H1 (cell line): ENCODE measurements around the gene JAKMIP1. TPM values are rescaled to one million over a fixed set of nuclear protein-coding genes. Genes with fewer than 3 reads are reported as not detected.

Source experiments
- CHD7 ChIP-seq: fragments of 300-600 bp; sonication (generic); IDR thresholded peaks from 2 replicates; pipeline ENCODE4 v1.7.1; 2012; ENCODE audit warnings: low read length, moderate library complexity, mild to moderate bottlenecking, inconsistent platforms; ENCODE audit not compliant: insufficient replicate concordance
- MAFK ChIP-seq: IDR thresholded peaks from 2 replicates; pipeline ENCODE4 v1.6.1; 2012; ENCODE audit warnings: low read depth, mild to moderate bottlenecking, improper control_type of control experiment, low read length
- NRF1 ChIP-seq: IDR thresholded peaks from 2 replicates; pipeline ENCODE4 v1.6.1; 2011; ENCODE audit warnings: mild to moderate bottlenecking, low read depth, low read length, improper control_type of control experiment
- ZNF274 ChIP-seq: IDR thresholded peaks from 2 replicates; pipeline ENCODE4 v1.7.0; 2012; ENCODE audit warnings: low read length, borderline replicate concordance; ENCODE audit errors: extremely low read depth
- polyA plus RNA-seq, 7 experiments: library from polyadenylated mRNA; depleted of rRNA in 3 of 7; stranded (reverse) in 5 of 7; unstranded in 2 of 7; fragments of >200 nt in 5 of 7; fragments of 200-250 nt in 2 of 7; gene quantifications; 1 replicate in 5 of 7; 2 replicates in 1 of 7; 4 replicates in 1 of 7; pipeline versions ENCODE4 v1.2.1 to v1.2.3, GENCODE V29; 2011 to 2013; ENCODE audit warnings: missing spikeins in 2 of 7, mixed read lengths in 2 of 7
- total RNA-seq: library from RNA; stranded (reverse); fragmentation: NEBNext Ultra II Directional; extraction: Animal tissue kit (Norgen Biotek cat#: 25700); gene quantifications from 2 replicates; pipeline ENCODE4 v1.2.1, GENCODE V29; 2021

JAKMIP1 gene
- total and polyA plus RNA-seq, 2 of the 8 experiments (the other 6 are each of a cell fraction or from before 2014, with no cell fraction given): 2.5 to 4.4 TPM

GRCh38 chr4:6055436-6055835 is 144.9 kb downstream of the JAKMIP1 start (continued):
- TF ChIP-seq CHD7 (no peak), NRF1 (no peak), ZNF274 (no peak), MAFK (no peak)
